OCI-LY3 (cell line): Measurements from ENCODE around the gene TIMM44.
"Not testable (repeated sequence)": the region's sequence is repeated elsewhere in the genome, so short reads cannot be mapped to it uniquely, and the experiment has no call there.

ENCODE experiments used
- CTCF ChIP-seq: fragments of 200-600, 300-600 bp; sonication (generic); IDR thresholded peaks from 2 replicates; pipeline ENCODE4 v1.5.1; 2014; ENCODE audit warnings: antibody characterized with exemption, low read length, low read depth
- EZH2phosphoT487 ChIP-seq: fragments of 200-600 bp; shearing (Covaris generic); IDR thresholded peaks from 2 replicates; pipeline ENCODE4 v1.6.1; 2018; ENCODE audit warnings: antibody characterized with exemption, mixed run types, low read depth

DNA sequence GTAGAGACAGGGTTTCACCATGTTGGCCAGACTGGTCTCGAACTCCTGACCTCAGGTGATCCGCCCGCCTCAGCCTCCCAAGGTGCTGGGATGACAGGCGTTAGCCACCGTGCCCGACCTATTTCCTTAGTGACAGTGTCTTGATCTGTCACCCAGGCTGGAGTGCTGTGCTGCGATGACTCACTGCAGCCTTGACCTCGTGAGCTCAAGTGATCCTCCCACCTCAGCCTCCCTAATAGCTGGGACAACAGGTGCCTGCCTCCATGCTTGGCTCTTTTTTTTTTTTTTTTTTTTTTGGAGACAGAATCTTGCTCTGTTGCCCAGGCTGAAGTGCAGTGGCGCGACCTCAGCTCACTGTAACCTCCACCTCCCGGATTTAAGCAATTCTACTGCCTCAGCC lies 13.4 kb downstream of the TIMM44 start:
- not testable (repeated sequence) for TF ChIP-seq CTCF, EZH2phosphoT487
